OCI-LY7 (cell line): ENCODE results near the gene LINC01488.

Source experiments
- CTCF ChIP-seq: fragments of 200-600 bp; sonication (generic); conservative IDR thresholded peaks from 2 replicates; pipeline ENCODE4 v1.5.1; 2014; ENCODE audit warnings: mild to moderate bottlenecking, antibody characterized with exemption, low read length, moderate library complexity, mixed read lengths
- EZH2phosphoT487 ChIP-seq: fragments of 200-600 bp; sonication (generic); IDR thresholded peaks from 2 replicates; pipeline ENCODE4 v1.6.1; 2018; ENCODE audit warnings: low read depth, borderline replicate concordance, mild to moderate bottlenecking, mixed run types, antibody characterized with exemption, low read length, moderate library complexity, mixed read lengths

DNA sequence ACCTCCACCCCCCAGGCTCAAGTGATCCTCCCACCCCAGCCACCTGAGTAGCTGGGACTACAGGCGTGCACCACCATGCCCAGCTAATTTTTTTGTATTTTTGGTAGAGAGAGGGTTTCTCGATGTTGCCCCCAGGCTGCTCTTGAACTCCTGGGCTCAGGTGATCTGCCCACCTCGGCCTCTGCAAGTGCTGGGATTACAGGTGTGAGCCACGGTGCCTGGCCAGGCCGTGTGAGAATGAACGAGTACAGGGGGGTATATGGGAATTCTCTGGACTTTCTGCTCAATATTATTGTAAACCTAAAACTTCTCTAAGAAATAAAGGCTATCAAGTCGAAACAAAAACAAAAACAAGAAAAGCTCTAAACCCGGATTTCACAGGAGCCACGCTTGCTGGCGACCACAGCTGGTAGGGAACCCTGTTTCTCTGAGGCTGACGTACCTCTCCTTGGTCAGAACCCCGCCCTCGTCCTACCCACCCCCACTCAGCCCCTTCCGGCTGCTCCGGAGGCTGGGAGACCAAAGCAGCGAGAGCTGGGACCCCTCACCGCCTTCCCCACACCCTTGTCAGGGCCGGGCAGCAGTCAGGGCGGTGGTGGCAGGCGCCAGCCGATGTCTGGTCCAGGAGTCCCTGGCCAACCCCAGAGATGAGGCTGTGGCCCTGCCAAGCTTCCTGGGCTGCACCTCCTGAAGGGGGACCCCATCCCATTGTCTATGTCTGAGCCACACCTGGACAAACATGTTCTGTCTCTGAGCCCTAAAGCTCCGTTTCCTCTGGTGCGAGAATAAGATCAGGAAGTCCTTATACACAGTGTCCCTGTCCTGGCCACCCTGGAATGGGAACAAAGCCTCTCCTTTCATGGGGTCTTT lies 52.1 kb downstream of the LINC01488 start:
- TF ChIP-seq CTCF = no peak
- TF ChIP-seq EZH2phosphoT487 = no peak
